HUES48 (cell line): ENCODE data around the gene DENND10.

Experiments
- H3K27ac ChIP-seq: one replicate; pipeline ENCODE4 v1.7.0; 2013; ENCODE audit warnings: low read depth, low read length, inconsistent platforms
- H3K27me3 ChIP-seq: 2 replicates; pipeline ENCODE4 v1.6.1; 2013; ENCODE audit warnings: mild to moderate bottlenecking, low read length; ENCODE audit not compliant: control insufficient read depth, insufficient read depth
- H3K36me3 ChIP-seq: 2 replicates; pipeline ENCODE4 v1.6.1; 2013; ENCODE audit warnings: low read length; ENCODE audit not compliant: control insufficient read depth, insufficient read depth
- H3K4me1 ChIP-seq: 2 replicates; pipeline ENCODE4 v1.6.1; 2013; ENCODE audit warnings: mild to moderate bottlenecking, low read length; ENCODE audit not compliant: control insufficient read depth, insufficient read depth
- H3K4me3 ChIP-seq: 2 replicates; pipeline ENCODE4 v1.5.1; 2013; ENCODE audit warnings: mild to moderate bottlenecking, low read depth, low read length
- H3K9ac ChIP-seq: 2 replicates; pipeline ENCODE4 v1.6.1; 2013; ENCODE audit warnings: mild to moderate bottlenecking, low read depth, low read length, moderate library complexity
- H3K9me3 ChIP-seq: 2 replicates; pipeline ENCODE4 v1.6.1; 2013; ENCODE audit warnings: low read length; ENCODE audit not compliant: control insufficient read depth, insufficient read depth

The DENND10 gene, protein sequence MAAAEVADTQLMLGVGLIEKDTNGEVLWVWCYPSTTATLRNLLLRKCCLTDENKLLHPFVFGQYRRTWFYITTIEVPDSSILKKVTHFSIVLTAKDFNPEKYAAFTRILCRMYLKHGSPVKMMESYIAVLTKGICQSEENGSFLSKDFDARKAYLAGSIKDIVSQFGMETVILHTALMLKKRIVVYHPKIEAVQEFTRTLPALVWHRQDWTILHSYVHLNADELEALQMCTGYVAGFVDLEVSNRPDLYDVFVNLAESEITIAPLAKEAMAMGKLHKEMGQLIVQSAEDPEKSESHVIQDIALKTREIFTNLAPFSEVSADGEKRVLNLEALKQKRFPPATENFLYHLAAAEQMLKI

DNA sequence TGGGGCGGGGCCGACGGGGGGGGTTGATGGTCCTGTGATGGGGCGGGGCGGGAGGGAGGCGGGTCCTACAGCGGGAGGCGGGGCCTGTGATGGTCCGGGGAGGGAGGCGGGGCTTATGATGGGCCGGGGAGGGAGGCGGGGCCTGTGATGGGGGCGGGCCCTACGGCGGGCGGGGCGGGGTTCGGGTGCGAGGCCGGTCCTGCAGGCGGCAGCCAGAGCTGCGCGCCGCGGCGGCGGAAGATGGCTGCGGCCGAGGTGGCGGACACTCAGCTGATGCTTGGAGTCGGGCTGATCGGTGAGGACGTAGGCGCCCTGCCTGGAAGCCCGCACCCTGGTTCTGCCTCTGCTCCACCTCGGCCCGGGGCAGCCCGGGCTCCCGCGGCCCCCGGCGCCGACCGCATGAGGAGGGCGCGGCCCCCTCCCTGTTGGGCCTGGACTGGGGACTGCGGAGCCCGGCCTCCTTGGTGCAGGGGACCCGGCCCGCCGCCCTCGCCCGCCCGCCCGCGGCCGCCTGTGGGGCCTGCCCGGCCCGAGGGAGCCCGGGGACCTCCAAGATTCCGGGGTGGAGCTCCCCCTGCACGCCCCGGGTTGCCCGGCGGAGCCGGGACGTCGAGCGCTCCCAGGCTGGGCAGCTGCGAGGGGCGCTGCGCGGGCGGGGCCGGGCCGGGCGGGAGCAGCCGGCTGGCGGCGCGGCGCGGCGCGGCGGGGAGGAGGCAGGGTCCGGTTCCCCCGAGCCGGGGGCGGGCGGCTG lies at the start of gene DENND10:
DENND10 (plus strand) TSS at position 211 of the 751 bp plus-strand sequence; CDS start at position 241, 30 bp downstream.
- Histone ChIP-seq H3K4me1 (no peaks in the 10 kb centered on the region), H3K36me3 (peaks cover 19% of the 10 kb centered on the region)

GRCh38 chr10:119055472-119055871 lies 48.4 kb upstream of the DENND10 start:
- peaks cover 99% of the 10 kb centered on the region for H3K36me3 ChIP-seq
- no peaks in the 10 kb centered on the region for H3K4me1 ChIP-seq
- no peaks in the 10 kb centered on the region for H3K9me3 ChIP-seq
- no peaks in the 10 kb centered on the region for H3K27me3 ChIP-seq
- H3K9ac ChIP-seq, result no peak overlapping the region
- H3K27ac ChIP-seq, result no peak overlapping the region
- no peak overlapping the region for H3K4me3 ChIP-seq

More for the DNA sequence above, at the start of gene DENND10:
- no peaks in the 10 kb centered on the region for H3K27me3 ChIP-seq
- no peaks in the 10 kb centered on the region for H3K9me3 ChIP-seq
- H3K27ac ChIP-seq, result peak within 1 kb of the TSS; percentile 61
- peak within 1 kb of the TSS; percentile 85 for H3K4me3 ChIP-seq
- peak within 1 kb of the TSS; percentile 64; the same call in 1 of the 2 replicates for H3K9ac ChIP-seq

DNA sequence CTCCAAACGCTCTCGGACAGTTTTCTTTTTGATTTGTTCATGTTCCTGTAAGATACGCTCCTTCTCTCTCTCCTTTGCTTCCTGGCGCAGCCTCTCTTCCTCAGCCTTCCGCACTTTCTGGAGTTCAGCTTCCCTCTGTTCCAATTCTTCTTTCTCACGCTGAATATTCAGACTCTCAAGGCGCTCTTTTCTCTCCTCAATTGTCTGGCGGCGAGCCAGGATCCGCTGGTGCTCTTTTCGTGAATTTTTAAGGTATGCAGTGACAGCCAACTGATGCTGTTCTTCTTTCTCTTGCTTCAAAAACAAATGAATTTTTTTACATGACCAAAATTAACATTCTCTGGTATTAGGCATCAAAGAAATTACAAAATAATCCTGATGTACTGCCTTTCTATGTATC lies 45.9 kb upstream of the DENND10 start:
- Histone ChIP-seq H3K9ac (no peak overlapping the region), H3K4me1 (no peaks in the 10 kb centered on the region), H3K27me3 (no peaks in the 10 kb centered on the region), H3K27ac (no peak overlapping the region), H3K9me3 (no peaks in the 10 kb centered on the region), H3K36me3 (peaks cover 99% of the 10 kb centered on the region), H3K4me3 (no peak overlapping the region)

DNA sequence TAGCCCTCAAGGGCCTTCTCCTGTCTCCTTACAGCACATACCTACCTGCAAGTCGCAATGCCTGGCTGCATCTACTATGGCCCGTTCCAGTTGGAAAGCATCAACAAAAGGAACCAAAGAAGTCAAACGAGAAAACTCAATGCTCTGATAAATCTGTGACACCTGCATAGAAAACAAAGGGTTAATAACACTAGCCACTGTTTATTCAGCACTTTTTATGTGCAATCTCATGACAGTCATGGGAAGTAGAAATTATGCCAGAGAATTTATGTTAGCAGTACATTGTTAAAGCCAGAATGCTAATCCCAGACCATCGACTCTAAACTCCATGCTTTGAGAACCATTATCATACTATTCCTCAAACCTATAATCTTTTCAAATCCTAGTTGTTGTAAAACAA lies 44.4 kb upstream of the DENND10 start:
- Histone ChIP-seq H3K36me3 (peaks cover 100% of the 10 kb centered on the region), H3K9ac (no peak overlapping the region), H3K27me3 (no peaks in the 10 kb centered on the region), H3K9me3 (no peaks in the 10 kb centered on the region), H3K4me1 (no peaks in the 10 kb centered on the region), H3K27ac (no peak overlapping the region), H3K4me3 (no peak overlapping the region)

- H3K36me3 ChIP-seq, result peaks cover 100% of the 10 kb centered on the region
- no peaks in the 10 kb centered on the region for H3K4me1 ChIP-seq
- H3K9ac ChIP-seq, result no peak overlapping the region
These were observed 43.8 kb upstream of the DENND10 start for GRCh38 chr10:119060107-119060506.

DNA sequence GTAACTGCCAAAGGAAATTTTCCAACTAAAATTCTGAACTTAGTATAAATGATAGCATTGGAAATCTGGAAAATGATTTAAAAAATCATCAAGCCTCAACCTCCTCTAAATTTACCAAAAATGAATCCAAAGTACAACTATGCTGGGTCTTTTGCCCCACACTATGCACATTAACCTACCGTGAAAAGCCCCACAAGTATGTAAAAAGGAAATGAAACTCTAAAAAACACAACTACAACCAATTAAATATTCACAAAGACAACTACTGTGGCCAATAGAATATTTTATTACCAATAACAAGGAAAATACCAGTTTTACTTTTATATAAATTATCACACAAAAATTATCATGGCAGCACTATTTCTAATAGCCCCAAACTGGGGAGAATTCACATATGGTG lies 42.6 kb upstream of the DENND10 start:
- Histone ChIP-seq H3K9me3 (no peaks in the 10 kb centered on the region), H3K27ac (no peak overlapping the region), H3K36me3 (peaks cover 98% of the 10 kb centered on the region), H3K9ac (no peak overlapping the region), H3K4me1 (no peaks in the 10 kb centered on the region), H3K4me3 (no peak overlapping the region), H3K27me3 (no peaks in the 10 kb centered on the region)

More at GRCh38 chr10:119060107-119060506, 43.8 kb upstream of the DENND10 start:
- no peaks in the 10 kb centered on the region for H3K9me3 ChIP-seq
- no peaks in the 10 kb centered on the region for H3K27me3 ChIP-seq
- no peak overlapping the region for H3K27ac ChIP-seq
- no peak overlapping the region for H3K4me3 ChIP-seq

- Histone ChIP-seq H3K9ac (no peak overlapping the region), H3K27ac (no peak overlapping the region), H3K36me3 (peaks cover 97% of the 10 kb centered on the region), H3K4me1 (no peaks in the 10 kb centered on the region), H3K27me3 (no peaks in the 10 kb centered on the region), H3K4me3 (no peak overlapping the region), H3K9me3 (no peaks in the 10 kb centered on the region)
These were observed 42.0 kb upstream of the DENND10 start for GRCh38 chr10:119061926-119062325.

DNA sequence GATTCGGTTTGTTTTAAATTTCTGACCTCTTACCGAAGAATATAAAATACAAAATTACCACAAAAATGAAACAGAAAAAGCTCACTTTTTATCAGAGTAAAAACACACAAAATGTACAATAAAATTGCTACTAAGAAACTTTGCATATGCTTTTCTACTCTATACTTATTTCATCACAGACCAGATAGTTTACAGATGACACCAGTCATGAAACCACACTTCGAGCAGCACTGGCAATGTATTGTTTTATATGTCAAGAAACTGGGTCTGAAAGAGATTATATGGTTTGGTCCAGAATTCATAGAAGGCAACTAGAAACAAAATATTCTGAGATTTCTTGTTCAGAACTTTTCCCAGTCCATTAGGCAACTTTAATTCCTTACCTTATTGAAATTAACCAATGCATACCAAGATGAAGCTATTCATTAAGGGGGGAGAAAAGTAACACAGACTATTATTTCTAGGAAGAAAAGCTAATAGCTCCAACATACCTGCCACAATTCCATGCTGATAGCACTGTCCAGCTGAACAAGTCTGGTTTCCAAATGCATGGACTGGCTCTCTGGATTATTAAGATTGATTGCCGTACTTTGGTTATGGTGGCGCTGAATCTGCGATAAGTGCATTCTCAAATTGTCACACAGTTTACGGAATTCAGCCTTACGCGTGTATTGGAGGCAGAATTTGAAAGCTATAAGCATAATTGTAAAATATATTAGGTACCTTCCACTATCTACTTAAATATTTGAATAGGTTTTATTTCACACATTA lies 33.3 kb upstream of the DENND10 start:
- Histone ChIP-seq H3K4me3 (no peak overlapping the region), H3K36me3 (peaks cover 82% of the 10 kb centered on the region), H3K9ac (no peak overlapping the region), H3K27ac (no peak overlapping the region), H3K27me3 (no peaks in the 10 kb centered on the region), H3K4me1 (no peaks in the 10 kb centered on the region), H3K9me3 (no peaks in the 10 kb centered on the region)

DNA sequence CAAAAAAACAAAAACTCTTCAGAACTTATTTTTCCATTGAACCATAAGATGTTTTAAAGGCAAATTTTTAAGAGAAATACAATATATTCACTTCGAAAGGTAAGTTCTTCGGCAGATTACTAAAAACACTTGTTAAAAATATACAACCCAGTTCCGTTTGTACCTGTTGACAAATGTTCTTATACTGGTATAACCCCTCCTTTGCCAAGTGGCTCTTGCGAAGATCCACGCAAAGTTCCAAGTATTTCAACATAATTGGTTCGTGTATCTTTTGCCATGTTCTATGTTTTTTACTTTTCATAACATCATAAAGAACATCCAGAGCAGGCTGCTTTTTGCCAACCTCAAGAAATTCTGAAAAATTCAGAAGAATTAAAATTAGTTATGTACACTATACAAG lies 30.3 kb upstream of the DENND10 start:
- Histone ChIP-seq H3K36me3 (peaks cover 66% of the 10 kb centered on the region), H3K4me1 (0 out of 2 replicates have a peak, but pooled peaks cover 2% of the 10 kb centered on the region), H3K27me3 (no peaks in the 10 kb centered on the region), H3K27ac (no peak overlapping the region), H3K9me3 (no peaks in the 10 kb centered on the region), H3K4me3 (no peak overlapping the region), H3K9ac (no peak overlapping the region)

GRCh38 chr10:119078422-119079179 lies 25.3 kb upstream of the DENND10 start:
- H3K9ac ChIP-seq, result peak overlapping the region; percentile 99; the same call in 1 of the 2 replicates
- H3K27me3 ChIP-seq, result no peaks in the 10 kb centered on the region
- H3K4me3 ChIP-seq, result peak overlapping the region; percentile 99
- H3K4me1 ChIP-seq, result 0 out of 2 replicates have a peak, but pooled peaks cover 3% of the 10 kb centered on the region
- H3K27ac ChIP-seq, result no peak overlapping the region
- H3K36me3 ChIP-seq, result peaks cover 15% of the 10 kb centered on the region
- H3K9me3 ChIP-seq, result no peaks in the 10 kb centered on the region
